Stimulated activated naive CD4-positive, alpha-beta T cell (primary cell): Measurements from ENCODE around the gene RGS19.
"Not testable (repeated sequence)": the region's sequence is repeated elsewhere in the genome, so short reads cannot be mapped to it uniquely, and the experiment has no call there.

Source experiments
- DNase-seq, 6 experiments: peaks; one replicate each; lab custom pipeline; 2025; lab: John Stamatoyannopoulos, UW

Gene RGS19

GRCh38 chr20:64079273-64080012 is at the start of gene RGS19:
Gene RGS19 (minus strand): TSS chr20:64079518. CDS start chr20:64076886, 2,632 bp downstream.
- peak; percentile 45 to 71 (median 62) for DNase-seq

- not testable (repeated sequence) for DNase-seq
Measured at GRCh38 chr20:64123517-64123916, 44.2 kb upstream of the RGS19 start.

GRCh38 chr20:64122927-64123326 is 43.6 kb upstream of the RGS19 start:
- DNase-seq: not testable (repeated sequence)

- DNase-seq: no peak
Measured at GRCh38 chr20:64121586-64121985, 42.3 kb upstream of the RGS19 start.

- no peak for DNase-seq
Measured at GRCh38 chr20:64119681-64120341, 40.5 kb upstream of the RGS19 start.

GRCh38 chr20:64119301-64119680 is 40.0 kb upstream of the RGS19 start:
- DNase-seq: no peak

- DNase-seq: not testable (repeated sequence)
Measured at GRCh38 chr20:64117432-64117777, 38.1 kb upstream of the RGS19 start.

GRCh38 chr20:64116541-64117431 is 37.5 kb upstream of the RGS19 start:
- no peak for DNase-seq

GRCh38 chr20:64116016-64116415 is 36.7 kb upstream of the RGS19 start:
- no peak for DNase-seq

GRCh38 chr20:64115171-64115911 is 36.0 kb upstream of the RGS19 start:
- no peak for DNase-seq

- DNase-seq: no peak
Measured at GRCh38 chr20:64114356-64114971, 35.1 kb upstream of the RGS19 start.

- no peak for DNase-seq
Measured at GRCh38 chr20:64113796-64114355, 34.6 kb upstream of the RGS19 start.

GRCh38 chr20:64113444-64113775 is 34.1 kb upstream of the RGS19 start:
- DNase-seq: no peak

GRCh38 chr20:64112691-64113443 is 33.5 kb upstream of the RGS19 start:
- no peak for DNase-seq

- no peak for DNase-seq
Measured at GRCh38 chr20:64111841-64112641, 32.7 kb upstream of the RGS19 start.

- DNase-seq: no peak
Measured at GRCh38 chr20:64110411-64111068, 31.2 kb upstream of the RGS19 start.

- DNase-seq: no peak
Measured at GRCh38 chr20:64109831-64110391, 30.6 kb upstream of the RGS19 start.

GRCh38 chr20:64108731-64109681 is 29.7 kb upstream of the RGS19 start:
- DNase-seq: no peak
